Activated CD8-positive, alpha-beta T cell treated with anti-CD3 and anti-CD28 coated beads, Interleukin-2, amount 10 ng/mL, durations not matched to agents 7 days and 5 days (primary cell): ENCODE results near the gene PIPOX. TPM values are rescaled to one million over a fixed set of nuclear protein-coding genes. Genes with fewer than 3 reads are reported as not detected.

Experiments
- ATAC-seq: fragments of 150-1000 bp; cut with Tn5 transposase; one replicate; pipeline ENCODE4 v1.10.0; 2021; ENCODE audit warnings: moderate library complexity
- CTCF ChIA-PET: fragments of 350-600 bp; sonication (Branson Sonifier 250); formaldehyde crosslinking; loops from one replicate; lab custom pipeline; 2021; ENCODE audit warnings: antibody characterized with exemption; lab: Charles Lee
- POLR2A ChIA-PET: fragments of 350-600 bp; sonication (Branson Sonifier 250); formaldehyde crosslinking; loops from one replicate; lab custom pipeline; 2021; ENCODE audit warnings: antibody characterized with exemption; lab: Charles Lee
- DNase-seq: peaks from one replicate; pipeline ENCODE4 v3.0.0-alpha.2; 2020
- H3K27ac Mint-ChIP-seq: one replicate; pipeline ENCODE4 v1.8.0; 2021; ENCODE audit warnings: mild to moderate bottlenecking, mixed read lengths
- H3K27me3 Mint-ChIP-seq: one replicate; pipeline ENCODE4 v1.8.0; 2021; ENCODE audit warnings: low read depth, mixed read lengths
- H3K36me3 Mint-ChIP-seq: one replicate; pipeline ENCODE4 v1.8.0; 2021; ENCODE audit warnings: low read depth, mixed read lengths
- H3K4me1 Mint-ChIP-seq: one replicate; pipeline ENCODE4 v1.8.0; 2021; ENCODE audit warnings: low read depth, mixed read lengths
- H3K4me3 Mint-ChIP-seq: one replicate; pipeline ENCODE4 v1.8.0; 2021; ENCODE audit warnings: mild to moderate bottlenecking, mixed read lengths
- H3K9me3 Mint-ChIP-seq: one replicate; pipeline ENCODE4 v1.8.0; 2022; ENCODE audit warnings: mixed read lengths; ENCODE audit not compliant: insufficient read depth
- total RNA-seq, 2 experiments: library from RNA; stranded (reverse); gene quantifications; one replicate each; pipeline ENCODE4 v1.2.3, GENCODE V29; 2021

The PIPOX gene
- total RNA-seq: 1 to 10 TPM in 1 of 2 experiments, under 1 TPM in 1; 0.53 to 1.5 TPM

- H3K4me1 Mint-ChIP-seq: peaks cover 12% of the 10 kb centered on the region
- H3K4me3 Mint-ChIP-seq: no peak within 1 kb of the TSS
- H3K27ac Mint-ChIP-seq: no peak within 1 kb of the TSS
- H3K9me3 Mint-ChIP-seq: no peaks in the 10 kb centered on the region
- DNase-seq (no peak), ATAC-seq (no peak)
- no peaks in the 10 kb centered on the region for H3K36me3 Mint-ChIP-seq
- ChIA-PET CTCF (no interaction called here), POLR2A (no interaction called here)
- peaks cover 10% of the 10 kb centered on the region for H3K27me3 Mint-ChIP-seq
These were observed at the start of gene PIPOX for GRCh38 chr17:29042679-29043538. PIPOX (plus strand) TSS chr17:29043141; CDS start chr17:29043226, 85 bp downstream.

DNA sequence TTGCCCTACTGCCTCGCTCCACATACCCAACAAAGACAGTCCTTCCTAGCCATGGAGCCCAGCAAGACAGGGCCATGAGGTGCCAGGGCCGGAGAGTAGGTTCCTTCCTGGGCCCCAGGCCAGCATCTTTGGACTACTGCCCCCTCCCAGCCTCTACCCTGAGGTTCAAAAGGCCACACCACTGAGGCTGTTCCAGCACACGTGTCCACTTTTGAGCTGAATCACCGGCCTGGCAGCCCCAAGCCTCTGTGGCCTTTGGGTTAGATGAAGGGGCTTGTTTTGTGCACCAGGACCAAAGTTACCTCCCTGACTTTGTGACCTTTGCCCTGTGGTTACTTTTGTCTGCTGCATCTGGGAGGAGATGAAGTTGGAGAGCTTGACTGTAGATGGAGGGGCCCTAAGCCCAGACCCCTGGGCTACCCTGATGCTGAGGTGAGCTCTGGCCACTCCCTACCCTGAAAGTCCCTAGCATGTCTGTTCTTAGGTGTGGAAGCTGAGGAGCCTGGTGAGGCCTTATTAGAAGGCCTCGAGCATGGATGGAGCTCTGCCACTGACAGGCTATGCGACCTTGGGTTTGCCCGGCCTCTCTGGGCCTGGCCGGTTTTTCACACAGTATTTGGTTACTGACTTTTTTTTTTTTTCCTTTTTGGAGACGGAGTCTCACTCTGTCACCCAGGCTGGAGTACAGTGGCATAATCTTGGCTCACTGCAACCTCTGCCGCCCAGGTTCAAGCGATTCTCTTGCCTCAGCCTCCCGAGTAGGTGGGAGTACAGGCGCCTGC, 49.1 kb upstream of the PIPOX start:
- Mint-ChIP-seq H3K4me3 (no peak overlapping the region), H3K9me3 (no peaks in the 10 kb centered on the region), H3K4me1 (no peaks in the 10 kb centered on the region), H3K27me3 (peaks cover 11% of the 10 kb centered on the region), H3K27ac (no peak overlapping the region), H3K36me3 (no peaks in the 10 kb centered on the region)
- no peak for DNase-seq
- POLR2A ChIA-PET: no interaction called here
- no peak for ATAC-seq
- CTCF ChIA-PET: interaction anchor here (1.2 kb wide), 1 partner anchor 123 kb away, joined by 3 read pairs; no protein-coding TSS in a partner anchor

DNA sequence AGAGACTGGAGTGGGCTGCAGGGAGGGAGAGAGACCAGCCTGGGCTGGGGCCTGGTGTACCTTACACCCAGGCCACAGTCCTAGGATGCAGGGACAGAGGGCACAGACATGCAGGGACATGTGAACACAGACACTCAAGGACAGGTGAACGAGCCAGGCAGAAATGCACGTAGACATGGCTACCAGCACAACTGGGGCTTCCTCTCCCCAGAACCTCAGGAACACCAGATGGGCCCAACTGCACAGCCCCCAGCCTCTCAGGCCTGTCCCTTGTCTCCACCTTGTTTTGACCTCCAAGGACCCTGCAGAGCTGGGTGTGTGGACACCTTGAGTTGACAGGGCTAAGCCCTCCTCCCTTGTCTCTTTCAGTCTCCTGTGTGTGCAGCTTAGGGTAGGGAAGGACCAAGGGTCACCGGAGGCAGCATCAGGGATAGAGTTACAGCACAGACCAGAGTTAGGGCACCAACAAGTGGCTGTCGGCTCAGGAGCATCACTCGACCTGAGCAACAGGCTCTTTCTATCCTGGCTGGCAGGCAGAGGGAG, 46.3 kb upstream of the PIPOX start:
- Mint-ChIP-seq H3K27ac (peak overlapping the region; percentile 3), H3K9me3 (no peaks in the 10 kb centered on the region), H3K36me3 (no peaks in the 10 kb centered on the region), H3K27me3 (peaks cover 16% of the 10 kb centered on the region), H3K4me1 (no peaks in the 10 kb centered on the region), H3K4me3 (no peak overlapping the region)
- no peak for ATAC-seq
- no peak for DNase-seq
- POLR2A ChIA-PET: no interaction called here
- CTCF ChIA-PET: interaction anchor here (1.0 kb wide), 1 partner anchor 31 kb away, joined by 3 read pairs; no protein-coding TSS in a partner anchor

DNA sequence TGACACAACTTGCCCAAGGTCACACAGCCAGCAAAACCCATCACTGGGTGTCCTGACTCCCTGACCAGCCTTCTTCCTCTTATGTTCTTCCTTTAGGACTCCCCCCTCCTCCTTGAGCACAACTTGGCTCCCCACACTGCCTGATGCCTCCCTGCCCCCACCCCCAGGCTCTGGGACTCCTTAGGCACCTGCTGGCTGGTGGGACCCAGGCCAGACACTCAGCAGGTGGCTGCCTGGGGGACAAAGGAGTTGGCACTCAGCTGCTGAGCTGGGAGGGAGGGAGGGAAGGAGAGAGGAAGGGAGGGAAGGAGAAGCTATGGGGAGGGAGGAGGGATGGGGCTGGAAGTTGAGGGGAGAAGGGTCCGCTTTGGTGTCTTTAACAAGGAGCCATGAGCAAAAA, 45.1 kb upstream of the PIPOX start:
- ChIA-PET POLR2A (no interaction called here), CTCF (no interaction called here)
- no peak overlapping the region for H3K27ac Mint-ChIP-seq
- no peak overlapping the region for H3K4me3 Mint-ChIP-seq
- no peak for DNase-seq
- H3K36me3 Mint-ChIP-seq: no peaks in the 10 kb centered on the region
- no peak for ATAC-seq
- peaks cover 18% of the 10 kb centered on the region for H3K27me3 Mint-ChIP-seq
- no peaks in the 10 kb centered on the region for H3K4me1 Mint-ChIP-seq
- no peaks in the 10 kb centered on the region for H3K9me3 Mint-ChIP-seq

DNA sequence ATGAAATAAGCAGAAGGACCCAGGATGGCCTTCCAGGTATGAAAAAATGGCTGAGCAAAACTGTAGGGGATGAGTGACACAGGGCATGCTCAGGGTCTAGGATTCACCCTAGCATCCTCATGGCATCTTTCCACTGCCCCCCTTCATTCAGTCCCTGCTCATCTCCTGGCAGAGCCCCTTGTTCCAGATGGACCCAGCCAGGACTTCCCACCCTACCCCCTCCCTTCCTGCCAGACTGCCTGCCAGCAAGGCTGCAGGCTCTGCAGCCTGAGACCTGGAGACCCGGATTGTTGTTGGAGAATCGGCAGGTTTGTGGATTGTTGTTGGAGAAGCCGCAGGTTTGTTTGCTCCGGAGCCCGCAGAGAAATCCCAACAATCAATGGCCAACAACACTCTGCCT, 43.7 kb upstream of the PIPOX start:
- no peak for ATAC-seq
- Mint-ChIP-seq H3K4me3 (no peak overlapping the region), H3K4me1 (no peaks in the 10 kb centered on the region), H3K9me3 (no peaks in the 10 kb centered on the region), H3K36me3 (no peaks in the 10 kb centered on the region), H3K27ac (no peak overlapping the region), H3K27me3 (peaks cover 23% of the 10 kb centered on the region)
- no peak for DNase-seq
- CTCF ChIA-PET: interaction anchor here (0.8 to 1.2 kb wide), 5 partner anchors 34 to 118 kb away, joined by 3 to 6 read pairs (median 3); no protein-coding TSS in a partner anchor
- POLR2A ChIA-PET: no interaction called here

DNA sequence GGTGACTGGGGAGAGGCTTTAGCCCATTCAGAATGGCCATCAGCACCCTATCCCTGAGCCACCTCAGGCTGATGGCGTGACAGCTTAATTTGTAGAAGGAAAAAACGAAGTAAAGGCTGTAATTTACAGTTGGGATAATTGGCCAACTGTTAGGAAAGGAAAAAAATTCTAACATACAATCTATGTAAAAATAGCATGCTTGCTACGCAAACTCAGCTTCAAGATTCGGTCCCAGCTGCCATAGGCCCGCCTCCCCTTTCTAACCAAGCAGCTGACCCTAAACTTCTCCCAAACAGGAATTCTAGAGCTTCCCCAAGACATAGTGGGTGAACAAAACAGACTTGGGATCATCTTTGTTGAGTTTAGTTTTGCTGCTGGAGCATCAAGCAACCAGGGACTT, 42.0 kb upstream of the PIPOX start:
- DNase-seq: no peak
- no peak for ATAC-seq
- CTCF ChIA-PET: interaction anchor here (0.7 to 1.7 kb wide), 4 partner anchors 9 to 124 kb away, joined by 3 to 7 read pairs (median 4); no protein-coding TSS in a partner anchor
- no peak overlapping the region for H3K27ac Mint-ChIP-seq
- H3K4me1 Mint-ChIP-seq: no peaks in the 10 kb centered on the region
- H3K36me3 Mint-ChIP-seq: no peaks in the 10 kb centered on the region
- no peak overlapping the region for H3K4me3 Mint-ChIP-seq
- POLR2A ChIA-PET: no interaction called here
- H3K27me3 Mint-ChIP-seq: peaks cover 33% of the 10 kb centered on the region
- H3K9me3 Mint-ChIP-seq: no peaks in the 10 kb centered on the region

DNA sequence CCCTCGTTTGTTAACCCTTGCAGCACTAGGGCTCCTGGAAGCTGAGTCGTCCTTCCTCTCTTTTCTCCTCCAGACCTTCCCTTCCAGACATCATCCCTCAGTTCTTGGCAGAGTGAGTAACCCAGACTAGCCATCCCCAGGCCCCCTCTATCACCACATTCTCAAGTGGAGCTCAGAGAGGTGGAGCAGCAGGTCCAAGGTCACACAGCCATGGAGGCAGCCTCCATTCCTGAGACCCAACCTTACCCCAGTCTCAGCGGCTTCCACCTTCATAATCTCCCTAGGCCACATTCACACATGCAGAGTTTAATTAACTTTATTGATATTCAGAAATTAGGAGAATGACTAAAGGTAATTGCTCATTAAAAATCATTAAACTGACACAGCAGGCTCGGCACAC, 40.1 kb upstream of the PIPOX start:
- ChIA-PET CTCF (no interaction called here), POLR2A (no interaction called here)
- H3K4me3 Mint-ChIP-seq: no peak overlapping the region
- H3K4me1 Mint-ChIP-seq: no peaks in the 10 kb centered on the region
- H3K27ac Mint-ChIP-seq: no peak overlapping the region
- ATAC-seq: no peak
- no peaks in the 10 kb centered on the region for H3K36me3 Mint-ChIP-seq
- H3K9me3 Mint-ChIP-seq: no peaks in the 10 kb centered on the region
- no peak for DNase-seq
- peaks cover 36% of the 10 kb centered on the region for H3K27me3 Mint-ChIP-seq

DNA sequence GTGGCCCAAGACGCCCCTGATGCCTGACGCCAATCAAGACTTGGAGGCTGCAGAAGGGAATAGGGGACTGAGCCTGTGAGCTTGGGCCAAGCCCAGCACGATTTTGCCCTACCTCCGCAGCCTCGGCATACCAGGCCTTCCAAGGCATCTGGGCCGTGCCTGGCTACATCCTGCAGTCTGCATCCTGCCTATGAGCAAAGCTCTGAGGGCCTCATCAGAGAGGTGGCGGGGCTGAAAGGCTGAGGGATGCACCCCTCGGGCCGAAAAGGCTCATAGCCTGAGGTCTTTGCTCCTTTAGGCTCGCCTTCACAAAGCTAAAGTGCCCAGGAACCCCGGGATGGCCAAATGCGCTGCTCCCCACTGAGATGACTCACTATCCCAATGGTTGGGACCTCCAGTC, 39.7 kb upstream of the PIPOX start:
- Mint-ChIP-seq H3K27ac (no peak overlapping the region), H3K4me1 (no peaks in the 10 kb centered on the region), H3K4me3 (no peak overlapping the region), H3K9me3 (no peaks in the 10 kb centered on the region), H3K27me3 (peaks cover 38% of the 10 kb centered on the region), H3K36me3 (no peaks in the 10 kb centered on the region)
- POLR2A ChIA-PET: no interaction called here
- CTCF ChIA-PET: no interaction called here
- DNase-seq: no peak
- no peak for ATAC-seq

DNA sequence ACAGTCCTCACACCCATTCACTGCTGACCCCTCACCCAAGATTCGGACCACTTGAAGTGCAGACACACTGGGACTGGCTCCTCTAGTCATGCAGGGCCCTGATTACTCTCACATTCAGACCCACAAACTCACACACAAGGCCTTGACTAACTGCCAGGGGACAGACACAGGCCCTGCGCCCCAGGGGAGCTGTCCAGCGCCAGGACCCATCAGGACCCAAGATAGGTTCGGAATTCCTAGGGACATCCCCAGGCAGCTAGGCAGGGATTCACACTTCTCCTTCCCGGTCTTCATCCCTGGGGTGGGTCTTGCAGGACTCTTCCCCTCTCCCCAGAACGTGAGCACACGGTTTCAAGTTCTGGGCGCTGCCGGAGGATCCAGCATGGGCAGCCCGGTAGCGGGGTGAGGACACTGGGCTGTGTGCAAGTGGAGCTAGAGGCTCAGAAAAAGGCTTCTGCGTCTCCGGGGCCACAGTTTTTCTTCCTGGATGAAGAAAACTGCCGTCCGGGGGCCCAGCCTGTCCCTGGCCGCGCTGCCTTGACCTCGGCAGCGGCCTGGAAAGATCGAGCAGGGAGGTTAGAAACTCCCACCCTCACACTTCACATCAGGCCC, 38.8 kb upstream of the PIPOX start:
- no peak for ATAC-seq
- no peaks in the 10 kb centered on the region for H3K4me1 Mint-ChIP-seq
- H3K9me3 Mint-ChIP-seq: no peaks in the 10 kb centered on the region
- no peak for DNase-seq
- H3K27me3 Mint-ChIP-seq: peaks cover 37% of the 10 kb centered on the region
- no peak overlapping the region for H3K27ac Mint-ChIP-seq
- H3K36me3 Mint-ChIP-seq: no peaks in the 10 kb centered on the region
- no peak overlapping the region for H3K4me3 Mint-ChIP-seq
- CTCF ChIA-PET: interaction anchor here (0.9 kb wide), 1 partner anchor 39 kb away, joined by 3 read pairs; no protein-coding TSS in a partner anchor
- POLR2A ChIA-PET: no interaction called here

- Mint-ChIP-seq H3K9me3 (no peaks in the 10 kb centered on the region), H3K36me3 (no peaks in the 10 kb centered on the region), H3K4me1 (no peaks in the 10 kb centered on the region), H3K4me3 (no peak within 1 kb of the TSS), H3K27me3 (peaks cover 43% of the 10 kb centered on the region), H3K27ac (no peak within 1 kb of the TSS)
- DNase-seq (peak; percentile 73), ATAC-seq (peak; percentile 90)
- POLR2A ChIA-PET: no interaction called here
- CTCF ChIA-PET: interaction anchor here (1.1 to 1.7 kb wide), 3 partner anchors 12 to 40 kb away, joined by 3 to 4 read pairs (median 4); no protein-coding TSS in a partner anchor
These were observed 36.9 kb upstream of the PIPOX start, which contains the start of gene SEZ6 for GRCh38 chr17:29005936-29006511. SEZ6 (minus strand) TSS chr17:29006033; CDS start chr17:29005869, 164 bp downstream.

DNA sequence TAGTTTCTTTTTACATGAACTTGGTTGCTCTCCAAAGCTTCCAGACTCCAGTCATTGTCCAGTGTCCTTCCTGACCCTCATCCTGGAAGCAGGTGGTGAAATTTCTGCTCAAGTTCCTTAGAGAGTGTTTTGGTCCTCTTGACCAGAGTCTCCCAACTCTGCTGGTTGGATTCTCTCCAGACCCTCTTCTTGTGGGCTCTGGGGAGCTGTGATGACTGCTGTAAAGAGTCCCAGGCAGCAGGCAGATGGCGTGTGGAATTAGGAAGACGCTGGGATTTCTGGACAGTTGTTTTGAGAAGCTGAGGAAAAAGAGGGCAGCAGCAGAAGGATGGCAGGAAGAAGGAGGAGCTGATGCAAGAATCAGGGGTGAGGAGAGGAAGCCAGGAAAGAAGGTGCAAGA, 35.5 kb upstream of the PIPOX start:
- POLR2A ChIA-PET: interaction anchor here (0.7 kb wide), 1 partner anchor 12 kb away, joined by 3 read pairs; no protein-coding TSS in a partner anchor
- no peak for DNase-seq
- no peak overlapping the region for H3K4me3 Mint-ChIP-seq
- no peaks in the 10 kb centered on the region for H3K36me3 Mint-ChIP-seq
- no peak overlapping the region for H3K27ac Mint-ChIP-seq
- H3K27me3 Mint-ChIP-seq: peaks cover 40% of the 10 kb centered on the region
- CTCF ChIA-PET: interaction anchor here (1.7 kb wide), 1 partner anchor 10 kb away, joined by 4 read pairs; no protein-coding TSS in a partner anchor
- H3K9me3 Mint-ChIP-seq: no peaks in the 10 kb centered on the region
- no peak for ATAC-seq
- no peaks in the 10 kb centered on the region for H3K4me1 Mint-ChIP-seq
